Osteocyte (in vitro differentiated cells): Measurements from ENCODE around the gene ACTG2. TPM values are rescaled to one million over a fixed set of nuclear protein-coding genes. Genes with fewer than 3 reads are reported as not detected.

ENCODE experiments used
- DNase-seq: peaks from one replicate; pipeline ENCODE4 v3.0.0; 2021; ENCODE audit warnings: mixed read lengths; ENCODE audit not compliant: unreplicated experiment; ENCODE audit errors: extremely low spot score
- H3K27ac Mint-ChIP-seq: one replicate; pipeline ENCODE4 v1.8.0; 2021; ENCODE audit warnings: mild to moderate bottlenecking, mixed read lengths; ENCODE audit not compliant: unreplicated experiment
- H3K27me3 Mint-ChIP-seq: one replicate; pipeline ENCODE4 v1.8.0; 2021; ENCODE audit warnings: mixed read lengths; ENCODE audit not compliant: unreplicated experiment
- H3K36me3 Mint-ChIP-seq: one replicate; pipeline ENCODE4 v1.8.0; 2021; ENCODE audit warnings: mixed read lengths; ENCODE audit not compliant: unreplicated experiment
- H3K4me1 Mint-ChIP-seq: one replicate; pipeline ENCODE4 v1.8.0; 2021; ENCODE audit warnings: mixed read lengths; ENCODE audit not compliant: unreplicated experiment
- H3K4me3 Mint-ChIP-seq: one replicate; pipeline ENCODE4 v1.8.0; 2021; ENCODE audit warnings: mild to moderate bottlenecking, moderate library complexity, mixed read lengths; ENCODE audit not compliant: unreplicated experiment
- H3K9me3 Mint-ChIP-seq: one replicate; pipeline ENCODE4 v1.8.0; 2021; ENCODE audit warnings: mixed read lengths; ENCODE audit not compliant: unreplicated experiment
- CTCF ChIP-seq: fragments of 200-600 bp; sonication (generic); IDR thresholded peaks from 2 replicates; pipeline ENCODE4 v1.5.0; 2021; ENCODE audit warnings: antibody characterized with exemption, mild to moderate bottlenecking, moderate library complexity
- total RNA-seq: library from RNA; stranded (reverse); gene quantifications from 2 replicates; pipeline ENCODE4 v1.2.1, GENCODE V29; 2021

Gene ACTG2
- total RNA-seq, 1 donor from 2014 or later = 191 TPM

- DNase-seq = no peak
- peaks cover 36% of the 10 kb centered on the region for H3K4me1 Mint-ChIP-seq
- H3K36me3 Mint-ChIP-seq = no peaks in the 10 kb centered on the region
- TF ChIP-seq CTCF = no peak
- no peaks in the 10 kb centered on the region for H3K27me3 Mint-ChIP-seq
- no peak overlapping the region for H3K4me3 Mint-ChIP-seq
- no peaks in the 10 kb centered on the region for H3K9me3 Mint-ChIP-seq
- H3K27ac Mint-ChIP-seq = no peak overlapping the region
Observed at GRCh38 chr2:73888388-73888787, 4.4 kb upstream of the ACTG2 start.

GRCh38 chr2:73889206-73889605 lies 3.6 kb upstream of the ACTG2 start:
- Mint-ChIP-seq H3K4me1 (peaks cover 45% of the 10 kb centered on the region), H3K27me3 (no peaks in the 10 kb centered on the region), H3K4me3 (no peak overlapping the region), H3K36me3 (no peaks in the 10 kb centered on the region), H3K9me3 (no peaks in the 10 kb centered on the region), H3K27ac (no peak overlapping the region)
- no peak for TF ChIP-seq CTCF
- DNase-seq = no peak

- Mint-ChIP-seq H3K27ac (no peak overlapping the region), H3K27me3 (no peaks in the 10 kb centered on the region), H3K4me3 (no peak overlapping the region), H3K36me3 (no peaks in the 10 kb centered on the region), H3K4me1 (peaks cover 58% of the 10 kb centered on the region), H3K9me3 (no peaks in the 10 kb centered on the region)
- no peak for TF ChIP-seq CTCF
- no peak for DNase-seq
Observed at GRCh38 chr2:73890301-73891092, 2.3 kb upstream of the ACTG2 start.

GRCh38 chr2:73891276-73891901 lies 1.4 kb upstream of the ACTG2 start:
- peaks cover 66% of the 10 kb centered on the region for H3K4me1 Mint-ChIP-seq
- no peak for DNase-seq
- H3K4me3 Mint-ChIP-seq = no peak overlapping the region
- peak overlapping the region; percentile 93 for H3K27ac Mint-ChIP-seq
- no peaks in the 10 kb centered on the region for H3K27me3 Mint-ChIP-seq
- no peak for TF ChIP-seq CTCF
- no peaks in the 10 kb centered on the region for H3K36me3 Mint-ChIP-seq
- H3K9me3 Mint-ChIP-seq = no peaks in the 10 kb centered on the region

- no peak for TF ChIP-seq CTCF
- Mint-ChIP-seq H3K4me1 (peaks cover 76% of the 10 kb centered on the region), H3K36me3 (peaks cover 5% of the 10 kb centered on the region), H3K27me3 (no peaks in the 10 kb centered on the region), H3K27ac (peak overlapping the region; percentile 93), H3K9me3 (no peaks in the 10 kb centered on the region), H3K4me3 (peak overlapping the region; percentile 76)
- peak; percentile 56 for DNase-seq
Observed at GRCh38 chr2:73893764-73894474, 1.1 kb downstream of the ACTG2 start.
